ENCODE results near the gene INPP5F. TPM values are rescaled to one million over a fixed set of nuclear protein-coding genes. Genes with fewer than 3 reads are reported as not detected.

Gene INPP5F
- polyA plus RNA-seq, 1 donor (not counting 4 experiments of a cell fraction or from before 2014, with no cell fraction given): 21.1 TPM

DNA sequence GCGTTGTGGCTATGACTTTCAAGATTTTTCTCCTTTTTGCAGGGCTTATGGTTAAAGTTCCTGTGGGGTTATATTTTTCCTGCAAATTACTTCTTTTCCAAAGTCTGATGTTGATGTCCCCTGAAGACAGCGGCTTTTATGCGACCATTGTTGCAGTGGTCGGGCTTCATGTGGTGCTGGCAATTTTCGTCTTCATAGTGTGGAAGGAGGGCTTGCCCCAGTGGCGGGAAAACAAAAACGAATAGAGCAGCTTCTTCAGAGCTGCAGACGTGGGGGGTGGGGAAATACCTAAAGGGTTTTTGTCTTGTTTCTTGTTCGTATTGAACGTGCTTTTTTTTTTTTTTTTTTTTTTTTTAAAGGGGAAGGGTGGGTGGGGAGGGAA is 93.0 kb downstream of the INPP5F start:
- H4K20me1 ChIP-seq (ENCODE audit: control insufficient read depth, extremely low read depth, insufficient read depth, low read length): no peaks in the 10 kb centered on the region
- peak overlapping the region; percentile 14 for H3K4me2 ChIP-seq (ENCODE audit: control insufficient read depth, extremely low read depth, insufficient read depth, low read depth, low read length)
- H3K9me3 ChIP-seq (ENCODE audit: control insufficient read depth, low read depth, low read length): no peaks in the 10 kb centered on the region
- dilution Hi-C loops (cut with MboI; ENCODE audit: extremely low pct_ligation_motif_present, low sequenced_read_pairs): no loop called here
- no peaks in the 10 kb centered on the region for H3K79me2 ChIP-seq (ENCODE audit: control insufficient read depth, insufficient read depth, low read length)
- H3K9ac ChIP-seq (ENCODE audit: control insufficient read depth, extremely low read depth, insufficient read depth, low read length): no peak overlapping the region
- H3K27me3 ChIP-seq (ENCODE audit: control insufficient read depth, extremely low read depth, insufficient read depth, low read length): no peaks in the 10 kb centered on the region
- DNase-seq (ENCODE audit: low read depth, low spot score) (no peak), FAIRE-seq (no peak)
- H3K4me1 ChIP-seq (ENCODE audit: control insufficient read depth, extremely low read depth, insufficient read depth, low read length): peaks cover 3% of the 10 kb centered on the region
- peaks cover 8% of the 10 kb centered on the region in 2 experiments for H3K36me3 ChIP-seq (ENCODE audit: control insufficient read depth in 2 of 2, extremely low read depth in 1 of 2, insufficient read depth in 2 of 2, low read length in 2 of 2)
- peak overlapping the region; percentile 38 for H2AFZ ChIP-seq (ENCODE audit: control insufficient read depth, low read length)
- peak overlapping the region in 1 of 3 experiments; percentile 39 for H3K4me3 ChIP-seq (ENCODE audit: control insufficient read depth in 2 of 3, extremely low read depth in 1 of 3, insufficient read depth in 2 of 3, low read depth in 1 of 3, low read length in 3 of 3)
- TF ChIP-seq, protein P1, sequence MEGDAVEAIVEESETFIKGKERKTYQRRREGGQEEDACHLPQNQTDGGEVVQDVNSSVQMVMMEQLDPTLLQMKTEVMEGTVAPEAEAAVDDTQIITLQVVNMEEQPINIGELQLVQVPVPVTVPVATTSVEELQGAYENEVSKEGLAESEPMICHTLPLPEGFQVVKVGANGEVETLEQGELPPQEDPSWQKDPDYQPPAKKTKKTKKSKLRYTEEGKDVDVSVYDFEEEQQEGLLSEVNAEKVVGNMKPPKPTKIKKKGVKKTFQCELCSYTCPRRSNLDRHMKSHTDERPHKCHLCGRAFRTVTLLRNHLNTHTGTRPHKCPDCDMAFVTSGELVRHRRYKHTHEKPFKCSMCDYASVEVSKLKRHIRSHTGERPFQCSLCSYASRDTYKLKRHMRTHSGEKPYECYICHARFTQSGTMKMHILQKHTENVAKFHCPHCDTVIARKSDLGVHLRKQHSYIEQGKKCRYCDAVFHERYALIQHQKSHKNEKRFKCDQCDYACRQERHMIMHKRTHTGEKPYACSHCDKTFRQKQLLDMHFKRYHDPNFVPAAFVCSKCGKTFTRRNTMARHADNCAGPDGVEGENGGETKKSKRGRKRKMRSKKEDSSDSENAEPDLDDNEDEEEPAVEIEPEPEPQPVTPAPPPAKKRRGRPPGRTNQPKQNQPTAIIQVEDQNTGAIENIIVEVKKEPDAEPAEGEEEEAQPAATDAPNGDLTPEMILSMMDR (optimal IDR thresholded peaks at IDR 0.05 in 1 of 3, IDR thresholded peaks at IDR 0.05 in 1 of 3, conservative IDR thresholded peaks at IDR 0.05 in 1 of 3; ENCODE audit: extremely low read depth in 1 of 3, insufficient read depth in 2 of 3, low read length in 3 of 3): no peak
- no peak for TF ChIP-seq EZH2 (IDR thresholded peaks at IDR 0.05; ENCODE audit: low read length)
- H3K9me1 ChIP-seq (ENCODE audit: control insufficient read depth, extremely low read depth, insufficient read depth, low read length): no peaks in the 10 kb centered on the region
- no peak overlapping the region for H3K27ac ChIP-seq (ENCODE audit: control insufficient read depth, insufficient read depth, low read length)

- H3K79me2 ChIP-seq (ENCODE audit: control insufficient read depth, insufficient read depth, low read length): no peaks in the 10 kb centered on the region
- dilution Hi-C loops (cut with MboI; ENCODE audit: extremely low pct_ligation_motif_present, low sequenced_read_pairs): no loop called here
- no peak overlapping the region for H3K27ac ChIP-seq (ENCODE audit: control insufficient read depth, insufficient read depth, low read length)
- no peaks in the 10 kb centered on the region for H3K9me1 ChIP-seq (ENCODE audit: control insufficient read depth, extremely low read depth, insufficient read depth, low read length)
- FAIRE-seq (no peak), DNase-seq (ENCODE audit: low read depth, low spot score) (no peak)
- no peaks in the 10 kb centered on the region for H3K9me3 ChIP-seq (ENCODE audit: control insufficient read depth, low read depth, low read length)
- no peaks in the 10 kb centered on the region for H4K20me1 ChIP-seq (ENCODE audit: control insufficient read depth, extremely low read depth, insufficient read depth, low read length)
- peaks cover 3% of the 10 kb centered on the region for H3K4me1 ChIP-seq (ENCODE audit: control insufficient read depth, extremely low read depth, insufficient read depth, low read length)
- H3K27me3 ChIP-seq (ENCODE audit: control insufficient read depth, extremely low read depth, insufficient read depth, low read length): no peaks in the 10 kb centered on the region
- H2AFZ ChIP-seq (ENCODE audit: control insufficient read depth, low read length): no peak overlapping the region
- TF ChIP-seq, protein P1 (optimal IDR thresholded peaks at IDR 0.05 in 1 of 3, IDR thresholded peaks at IDR 0.05 in 1 of 3, conservative IDR thresholded peaks at IDR 0.05 in 1 of 3; ENCODE audit: extremely low read depth in 1 of 3, insufficient read depth in 2 of 3, low read length in 3 of 3): no peak
- no peak for TF ChIP-seq EZH2 (IDR thresholded peaks at IDR 0.05; ENCODE audit: low read length)
- H3K9ac ChIP-seq (ENCODE audit: control insufficient read depth, extremely low read depth, insufficient read depth, low read length): no peak overlapping the region
- no peak overlapping the region for H3K4me3 ChIP-seq (ENCODE audit: control insufficient read depth in 2 of 3, extremely low read depth in 1 of 3, insufficient read depth in 2 of 3, low read depth in 1 of 3, low read length in 3 of 3)
- H3K36me3 ChIP-seq (ENCODE audit: control insufficient read depth in 2 of 2, extremely low read depth in 1 of 2, insufficient read depth in 2 of 2, low read length in 2 of 2): peaks cover 3 to 9% of the 10 kb centered on the region in 2 experiments
- H3K4me2 ChIP-seq (ENCODE audit: control insufficient read depth, extremely low read depth, insufficient read depth, low read depth, low read length): no peak overlapping the region
Measured at GRCh38 chr10:119821182-119821581, 95.3 kb downstream of the INPP5F start.
